ENCODE results near the gene NAV2.
"Not testable (repeated sequence)": the region's sequence is repeated elsewhere in the genome, so short reads cannot be mapped to it uniquely, and the experiment has no call there.

The NAV2 gene

DNA sequence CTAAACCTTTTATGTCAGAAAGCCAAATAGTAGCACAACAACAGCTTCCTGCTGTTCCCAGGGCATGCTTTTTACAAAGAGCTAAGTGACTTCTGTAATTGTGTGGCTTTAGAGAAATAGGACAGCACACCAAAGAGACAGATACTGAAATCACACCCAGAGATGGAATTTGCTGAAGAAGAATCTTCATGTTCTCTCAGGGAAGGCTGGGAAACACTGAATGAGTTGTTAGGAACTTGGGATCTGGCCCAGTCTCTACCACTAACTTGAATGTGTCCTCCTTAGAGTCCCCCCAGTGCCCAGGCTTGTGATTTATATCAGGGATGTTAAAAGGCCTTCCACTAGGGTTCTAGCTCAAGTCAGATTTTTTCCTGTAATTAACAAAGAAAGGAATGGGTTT is 272.5 kb downstream of the NAV2 start:
- no peak for DNase-seq

DNA sequence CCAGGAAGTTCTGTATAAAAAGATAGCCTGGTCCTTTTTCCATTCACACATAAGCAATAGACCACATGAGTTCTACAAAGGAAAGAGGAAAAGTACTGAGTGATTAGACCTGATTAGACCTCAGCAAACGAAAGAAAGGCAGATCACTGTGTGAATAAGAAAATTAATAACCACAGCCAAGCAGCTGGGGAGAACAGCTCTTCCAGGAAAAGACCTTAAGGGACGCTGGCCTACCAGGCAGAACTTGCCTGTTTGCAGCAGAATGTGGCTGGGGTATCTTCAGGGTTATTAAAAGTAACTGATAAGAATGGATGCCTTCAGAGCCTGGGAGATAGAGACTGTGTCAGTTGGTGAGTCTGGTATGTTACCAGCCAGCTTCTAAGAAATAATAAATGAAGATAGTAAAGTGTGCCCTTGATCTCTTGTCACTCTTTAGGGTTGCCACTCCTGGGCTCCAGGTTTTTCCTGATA is 274.7 kb downstream of the NAV2 start:
- DNase-seq: no peak

DNA sequence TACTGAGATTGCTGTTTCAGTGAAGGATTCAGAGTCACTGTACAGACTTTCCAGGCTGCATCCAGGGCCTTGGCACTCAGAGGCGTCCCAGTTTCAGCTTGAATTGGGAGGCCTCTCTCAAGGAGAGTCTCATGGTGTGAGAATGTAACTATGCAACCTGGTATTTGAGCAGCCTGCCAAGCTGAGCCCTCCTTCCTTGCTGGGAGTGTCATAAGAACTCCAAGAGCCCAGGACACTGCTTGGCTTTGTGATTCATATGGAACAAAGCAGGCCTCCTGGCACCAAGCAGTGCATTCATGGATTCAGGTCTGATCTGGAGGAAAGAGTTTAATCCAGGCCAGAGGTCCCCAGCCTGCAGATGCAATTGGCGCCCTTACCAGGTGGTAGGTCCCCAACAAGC is 276.0 kb downstream of the NAV2 start:
- DNase-seq: no peak

DNA sequence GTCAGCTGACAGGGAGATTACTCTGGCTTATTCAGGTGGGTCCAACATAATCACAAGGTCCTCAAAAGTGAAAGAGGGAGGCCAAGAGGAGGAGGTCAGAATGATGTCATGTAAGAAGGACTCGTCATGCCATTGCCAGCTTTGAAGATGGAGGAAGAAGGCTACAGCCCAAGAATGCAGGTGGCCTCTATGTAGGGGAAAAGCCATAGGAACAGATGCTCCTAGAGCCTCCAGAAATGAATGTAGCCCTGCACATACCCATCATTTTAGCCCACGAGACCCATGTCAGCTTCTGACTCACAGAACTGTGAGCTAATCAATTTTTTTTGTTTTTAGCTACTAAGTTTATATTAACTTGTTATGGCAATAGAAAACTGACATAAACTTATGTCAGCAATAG is 276.6 kb downstream of the NAV2 start:
- DNase-seq: no peak

DNA sequence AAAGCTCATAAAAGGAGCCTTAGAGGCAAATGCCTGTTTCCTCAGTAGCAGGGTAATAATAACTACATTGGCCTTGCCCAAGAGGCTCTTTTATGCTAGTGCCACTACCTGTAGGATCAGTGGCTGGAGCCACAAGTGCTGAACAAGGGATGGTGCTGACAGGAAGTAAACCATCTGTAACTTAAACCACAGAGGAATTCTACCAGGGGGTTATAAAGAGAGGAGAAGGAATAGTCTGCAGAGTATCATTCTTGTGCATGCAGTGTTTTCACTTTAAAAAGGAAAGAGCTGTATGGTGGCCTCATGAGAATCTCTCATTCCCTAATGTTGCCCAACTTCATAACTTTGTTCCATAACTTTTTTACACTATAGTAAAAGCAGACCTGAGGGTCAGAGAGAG is 279.5 kb downstream of the NAV2 start:
- no peak for DNase-seq

DNA sequence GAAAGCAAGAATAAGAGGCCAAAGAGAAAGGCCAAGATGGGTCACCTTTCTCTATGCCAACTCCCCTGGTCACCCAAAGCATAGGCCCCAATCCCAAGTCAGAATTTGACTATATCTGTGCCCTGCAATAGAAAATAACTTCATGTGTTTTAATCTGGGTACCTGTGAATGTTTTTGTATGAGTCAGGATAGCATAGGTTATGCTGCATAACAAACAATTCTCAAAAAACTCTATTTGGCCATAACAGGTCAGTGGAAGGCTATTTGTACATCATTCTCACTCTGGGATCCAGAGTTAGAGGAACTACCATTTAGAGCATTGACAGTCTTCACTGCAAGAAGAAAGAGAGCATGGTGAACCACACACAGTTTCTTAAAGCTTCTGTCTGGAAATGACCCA is 280.4 kb downstream of the NAV2 start:
- no peak for DNase-seq

DNA sequence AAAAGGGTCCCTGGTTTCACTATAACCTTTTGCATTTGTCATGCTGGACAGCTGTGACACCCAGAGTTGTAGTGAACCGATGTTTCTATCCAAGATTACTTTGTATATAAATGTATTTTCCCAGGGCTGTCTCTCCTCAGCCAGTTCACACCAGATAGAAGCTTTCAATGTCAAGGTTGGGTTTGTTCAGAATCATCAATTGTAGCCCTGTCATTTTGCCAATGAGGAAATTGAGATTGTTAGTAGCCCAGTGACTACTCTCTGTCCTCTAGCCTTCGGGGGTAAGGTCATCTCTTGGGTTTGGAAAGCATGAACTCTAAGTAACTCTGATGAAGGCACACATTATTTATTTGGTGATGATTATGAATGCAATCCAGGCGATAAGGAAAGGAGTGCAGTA is 282.0 kb downstream of the NAV2 start:
- no peak for DNase-seq

DNA sequence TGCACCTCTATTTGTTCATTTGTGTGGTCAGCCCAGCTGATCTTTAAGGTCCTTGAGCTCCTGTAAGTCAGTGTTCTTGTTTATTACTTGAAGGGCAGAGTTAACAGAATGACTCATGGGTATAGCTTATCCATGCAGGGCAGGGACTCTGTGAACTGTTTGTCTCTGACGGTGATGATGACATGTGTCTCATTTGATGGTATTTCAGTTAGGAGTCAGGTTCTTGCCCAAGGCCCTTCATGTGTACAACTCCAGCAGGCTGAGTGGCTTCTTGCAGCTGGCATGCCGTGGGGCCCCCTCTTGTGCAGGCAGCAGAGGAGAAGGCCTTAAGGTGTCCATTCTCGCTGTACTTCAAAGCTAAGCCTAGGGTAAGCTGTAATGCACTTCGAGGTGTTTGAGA is 282.5 kb downstream of the NAV2 start:
- DNase-seq: no peak

DNA sequence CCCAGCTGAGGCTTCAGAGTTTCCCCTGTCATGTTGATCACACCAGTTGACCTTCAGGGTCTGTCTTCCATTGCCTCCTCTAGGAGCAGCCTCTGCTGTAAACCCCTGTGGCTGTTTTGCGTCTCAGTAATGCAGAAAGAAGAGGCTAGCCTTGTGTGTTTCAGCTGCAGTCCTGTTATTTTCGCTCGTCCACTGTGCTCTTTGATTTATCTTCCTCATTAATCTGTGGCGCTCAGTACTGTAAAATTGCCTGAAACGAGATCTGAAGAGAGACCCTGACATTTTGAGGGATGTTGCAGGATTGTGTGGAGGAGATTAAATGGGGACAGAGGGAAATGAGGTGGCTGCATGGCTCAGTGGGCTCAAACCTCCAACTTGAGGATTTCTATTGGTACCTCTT is 283.9 kb downstream of the NAV2 start:
- no peak for DNase-seq

DNA sequence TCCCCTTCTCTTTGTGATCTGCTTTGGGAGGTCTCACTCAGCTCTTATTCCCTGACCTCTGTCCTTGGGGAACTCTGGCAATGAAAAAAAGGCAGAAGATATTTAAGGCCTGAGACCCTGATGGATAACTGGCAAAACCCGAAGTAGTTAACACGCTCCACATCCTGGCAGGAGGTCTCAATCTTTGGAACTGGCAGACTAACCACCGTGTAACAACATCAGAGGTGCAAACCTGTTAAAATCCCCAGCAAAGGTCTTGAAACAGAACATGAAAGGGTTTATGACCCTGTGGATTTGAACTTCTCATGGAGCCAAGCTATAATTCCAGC is 287.3 kb downstream of the NAV2 start:
- DNase-seq: no peak

DNA sequence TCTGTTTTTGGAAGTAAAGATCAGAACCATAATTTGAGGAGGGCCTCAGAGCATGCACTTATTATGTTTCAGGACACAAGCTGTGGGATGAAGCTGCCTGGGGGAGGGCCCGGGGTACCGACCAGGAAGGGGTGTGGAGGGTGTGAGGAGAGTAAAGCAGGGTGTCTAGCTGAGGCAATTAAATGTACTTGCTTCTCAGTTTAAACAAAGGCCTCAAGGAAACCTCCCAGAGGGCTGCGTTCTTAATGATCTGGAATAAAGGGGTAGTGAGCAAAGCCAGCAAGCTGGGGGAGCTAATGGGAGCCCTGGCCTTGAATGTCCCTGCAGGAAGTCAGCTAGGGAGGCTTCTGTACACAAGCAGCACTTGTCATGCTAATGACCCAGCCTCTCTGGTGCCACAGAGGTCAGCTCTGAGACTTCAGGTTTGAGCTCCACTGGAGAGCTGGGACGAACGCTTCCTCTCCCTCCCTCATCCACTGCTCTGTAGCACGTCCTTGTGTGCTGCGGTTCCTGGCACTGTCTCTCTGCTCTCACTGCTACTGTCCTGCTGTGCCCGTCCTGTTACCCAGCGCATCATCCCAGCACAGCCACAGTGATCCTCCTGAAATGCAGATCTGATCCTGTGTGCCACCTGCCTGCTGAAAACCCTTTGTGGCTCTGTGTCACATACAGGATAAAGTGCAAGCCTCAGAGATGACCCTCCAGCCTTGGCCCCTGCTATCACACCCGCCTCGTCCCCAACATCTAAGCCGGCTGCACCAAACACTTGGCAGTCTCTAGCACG is 287.9 kb downstream of the NAV2 start:
- no peak for DNase-seq

DNA sequence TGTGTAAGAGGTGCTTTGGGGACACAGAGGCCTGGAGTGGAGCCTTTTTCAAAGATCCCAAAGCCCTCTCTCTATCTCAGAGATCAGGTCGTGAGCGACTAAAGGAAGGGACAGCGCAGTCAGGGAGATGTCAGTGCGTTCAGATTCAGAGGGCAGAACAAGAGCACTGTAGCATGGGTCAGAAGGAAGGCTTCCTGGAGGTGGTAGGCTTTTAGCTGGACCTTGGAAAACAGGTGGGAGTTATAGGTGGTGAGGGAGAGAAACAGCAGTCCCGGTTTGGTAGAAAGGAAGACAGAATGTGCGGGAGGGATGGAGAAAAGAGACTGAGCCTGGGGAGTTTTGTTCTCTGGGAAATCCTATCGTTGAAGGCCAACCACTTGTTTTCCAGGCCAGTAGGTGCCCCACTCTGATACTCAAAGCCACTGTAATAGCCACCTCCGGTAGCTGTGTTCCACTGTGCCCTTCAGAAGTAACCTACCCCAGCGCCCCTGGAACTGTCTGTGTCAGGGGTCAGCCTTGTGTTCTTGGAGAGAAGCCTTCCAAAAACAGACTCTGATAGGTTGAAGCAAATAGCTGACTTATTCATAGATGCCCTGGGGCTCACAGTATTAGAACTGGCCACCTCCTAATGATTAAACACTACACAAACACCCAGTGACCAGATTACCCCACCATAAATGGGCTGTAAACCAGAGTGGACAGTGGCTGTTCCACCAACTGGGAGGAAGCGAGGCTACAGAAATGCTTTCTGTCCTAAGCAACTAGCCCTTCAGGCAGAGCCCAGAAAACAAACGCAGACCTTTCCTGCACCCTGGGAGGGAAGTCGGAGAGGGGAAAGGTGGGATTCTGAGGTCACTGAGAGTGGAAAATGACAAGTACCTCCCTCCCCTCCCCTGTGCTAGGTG is 289.9 kb downstream of the NAV2 start:
- DNase-seq: no peak

DNA sequence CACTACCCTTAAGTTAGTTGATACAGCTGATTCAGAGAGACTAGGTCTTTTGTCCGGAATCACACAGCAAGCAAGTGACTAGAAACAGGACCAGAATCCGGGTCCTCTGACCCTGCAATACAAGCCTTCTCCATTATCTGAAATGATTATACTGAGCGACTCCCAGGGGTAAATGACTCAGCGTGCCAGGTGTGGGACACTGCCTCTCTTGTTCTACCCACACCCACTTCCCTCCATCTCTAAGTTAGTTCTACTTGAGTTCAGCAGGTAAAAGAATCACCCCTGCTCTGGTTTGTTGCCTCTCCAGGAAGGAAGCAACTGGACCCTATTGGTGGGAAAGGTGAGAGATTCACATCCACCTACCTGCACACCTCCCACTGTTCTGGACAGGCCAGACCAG is 290.7 kb downstream of the NAV2 start:
- DNase-seq: no peak

DNA sequence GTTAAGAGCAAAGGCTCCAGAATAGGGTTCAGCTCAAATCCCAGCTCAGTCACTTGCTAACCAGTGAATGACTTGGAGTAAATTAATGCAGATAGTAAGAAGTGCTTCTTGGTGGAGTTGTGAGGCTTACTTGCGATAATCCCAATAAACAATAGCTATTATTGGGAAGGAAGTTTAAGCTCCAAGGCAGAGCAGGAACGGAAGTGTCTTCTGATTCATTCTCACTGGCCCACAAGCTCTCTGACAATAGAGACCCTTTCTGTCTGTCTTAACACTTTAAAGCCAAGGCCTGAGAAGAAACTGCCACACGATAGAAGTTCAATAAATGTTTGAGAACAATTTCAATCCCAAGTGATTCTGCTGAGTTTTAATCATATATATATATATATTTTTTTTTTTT is 292.2 kb downstream of the NAV2 start:
- DNase-seq: no peak

DNA sequence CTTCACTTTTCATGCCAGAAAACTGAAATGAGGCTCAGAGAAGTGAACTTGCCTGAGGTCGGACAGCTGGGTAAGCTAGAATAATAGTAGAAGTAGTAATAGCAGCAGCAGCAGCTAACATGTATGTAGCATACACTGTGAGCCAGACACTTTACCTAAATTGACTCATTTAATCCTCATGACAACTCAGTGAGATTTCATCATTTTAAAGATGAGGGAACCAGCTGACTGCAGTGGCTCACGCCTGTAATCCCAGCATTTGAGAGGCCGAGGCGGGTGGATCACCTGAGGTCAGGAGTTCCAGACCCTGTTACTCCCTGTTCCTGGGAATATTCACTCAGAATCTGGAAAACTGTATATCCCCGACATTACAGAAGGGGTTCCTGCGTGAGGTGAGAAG is 293.1 kb downstream of the NAV2 start:
- DNase-seq: no peak

DNA sequence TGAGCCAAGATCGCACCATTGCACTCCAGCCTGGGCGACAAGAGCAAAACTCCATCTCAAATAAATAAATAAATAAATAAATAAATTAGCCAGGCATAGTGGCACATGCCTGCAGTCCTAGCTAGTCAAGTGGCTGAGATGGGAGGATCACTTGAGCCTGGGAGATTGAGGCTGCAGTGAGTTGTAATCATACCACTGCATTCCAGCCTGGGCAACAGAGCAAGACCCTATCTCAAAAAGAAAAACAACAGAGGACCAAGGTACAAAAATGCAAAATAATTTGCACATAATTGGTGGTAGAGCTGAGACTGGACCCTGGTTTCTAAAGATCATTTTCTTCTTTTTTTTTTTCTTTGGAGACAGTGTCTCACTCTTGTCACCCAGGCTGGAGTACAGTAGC is 294.0 kb downstream of the NAV2 start:
- DNase-seq: not testable (repeated sequence)

DNA sequence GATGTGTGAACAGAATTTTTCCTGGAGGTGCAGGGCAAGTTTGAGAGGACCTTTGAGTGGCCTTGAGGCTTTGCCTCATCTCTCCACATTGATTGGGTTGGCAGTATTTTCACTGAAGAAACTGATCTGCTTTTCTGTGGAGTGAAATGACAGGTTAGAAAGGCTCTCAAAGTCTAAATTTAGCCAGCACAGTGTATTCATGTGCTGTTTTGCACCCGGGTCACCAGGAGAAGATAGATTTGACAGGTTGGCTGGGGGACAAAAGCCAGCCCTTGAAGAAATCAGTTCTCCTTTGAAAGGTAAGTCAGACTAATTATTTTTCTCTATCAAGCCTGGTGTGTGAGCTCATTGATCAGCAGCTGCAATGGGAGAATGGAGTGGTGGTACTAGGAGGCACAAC is 294.7 kb downstream of the NAV2 start:
- DNase-seq: no peak

DNA sequence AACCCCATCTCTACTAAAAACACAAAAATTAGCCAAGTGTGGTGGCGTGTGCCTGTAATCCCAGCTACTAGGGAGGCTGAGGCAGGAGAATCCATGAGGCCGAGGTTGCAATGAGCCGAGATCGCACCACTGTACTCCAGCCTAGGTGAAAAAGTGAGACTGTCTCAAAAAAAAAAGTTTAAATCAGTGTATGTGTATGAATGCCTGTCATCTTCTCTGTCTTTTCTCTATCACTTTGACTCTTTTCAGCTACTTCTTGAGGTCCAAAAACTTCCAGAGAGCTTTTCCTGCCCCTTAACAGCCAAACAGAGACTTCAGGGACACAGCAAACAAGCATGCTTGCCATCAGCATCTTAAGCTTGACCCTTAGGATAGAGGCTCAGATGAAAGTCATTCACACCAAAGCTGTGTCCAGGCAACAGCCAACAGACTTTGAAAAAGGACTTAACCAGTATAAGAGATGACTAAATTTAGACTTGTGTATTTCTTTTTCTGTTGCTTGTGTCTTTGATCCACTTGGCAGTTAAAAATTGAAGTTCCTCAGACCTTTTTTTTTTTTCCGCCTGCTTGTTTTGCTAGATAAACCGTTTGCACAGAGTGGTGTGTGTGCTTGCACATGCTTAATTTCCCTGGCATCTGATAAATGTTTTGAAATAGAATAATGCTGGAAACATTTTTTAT is 295.7 kb downstream of the NAV2 start:
- no peak for DNase-seq

DNA sequence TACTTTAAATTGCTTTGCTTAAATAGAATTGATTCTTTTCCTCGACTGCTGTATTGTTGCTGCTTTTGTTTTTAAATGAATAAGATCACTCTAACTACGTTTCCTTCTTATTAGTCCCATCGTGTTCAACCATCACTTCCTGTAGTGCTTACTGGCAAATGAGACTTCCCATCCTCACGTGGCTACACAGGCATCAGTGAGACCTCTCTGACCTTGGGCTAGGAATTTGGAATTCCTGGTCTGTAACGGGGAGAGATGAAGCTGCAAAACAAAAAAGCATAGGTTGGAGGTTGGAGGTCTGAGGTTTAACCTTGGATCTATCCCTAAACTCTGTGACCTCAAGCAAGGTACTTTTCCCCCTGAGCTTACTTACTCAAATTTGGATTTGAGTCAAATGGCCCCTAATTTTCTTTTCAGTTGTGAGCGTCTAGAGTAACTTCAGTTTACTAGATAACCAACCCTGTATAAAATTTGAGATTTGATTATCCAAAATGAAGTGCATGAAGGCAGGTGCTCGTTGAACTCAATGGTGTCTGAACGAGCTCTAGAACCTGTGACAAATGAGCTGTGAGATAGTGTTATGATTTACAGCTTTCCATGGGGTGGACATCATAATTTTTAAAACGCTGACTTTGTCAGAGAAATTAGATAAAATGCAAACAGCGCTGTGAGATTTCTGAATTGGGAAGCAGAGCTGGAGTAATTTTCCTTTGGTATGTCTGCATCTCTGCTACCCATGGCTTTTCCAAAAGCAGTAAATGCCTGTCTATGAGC is 296.4 kb downstream of the NAV2 start:
- no peak for DNase-seq

DNA sequence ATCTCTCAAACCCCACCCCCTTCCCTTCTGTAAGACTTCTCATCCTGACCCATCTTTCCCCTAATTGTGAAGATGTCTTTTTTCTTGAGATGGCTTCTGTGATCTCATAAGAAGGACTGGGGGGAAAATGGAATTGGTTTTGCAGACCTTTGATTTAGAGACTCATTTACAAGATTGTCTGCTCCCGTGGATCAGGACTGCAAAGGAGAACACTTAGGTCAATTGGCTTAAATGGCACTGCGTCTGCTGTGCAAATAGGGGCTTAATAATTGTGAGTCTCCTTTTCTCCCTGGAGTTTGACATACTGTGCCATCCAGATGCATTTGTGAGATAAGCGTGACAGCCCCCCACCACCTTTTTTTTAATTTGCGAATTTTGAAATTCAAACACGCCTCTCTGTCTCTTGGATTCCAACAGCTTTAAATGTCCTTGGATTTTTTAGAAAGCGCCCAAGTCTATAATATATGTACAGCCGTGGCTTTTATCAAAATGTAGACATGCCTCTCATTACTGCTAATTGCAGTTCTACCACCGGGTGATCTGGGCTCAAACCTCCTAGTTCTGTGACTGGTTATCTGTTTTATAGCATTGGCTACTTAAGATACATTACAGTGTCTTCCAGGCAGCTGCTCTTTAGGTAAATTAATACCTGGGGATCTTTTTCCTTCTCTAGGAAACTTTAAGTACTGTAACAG is 297.7 kb downstream of the NAV2 start:
- no peak for DNase-seq

DNA sequence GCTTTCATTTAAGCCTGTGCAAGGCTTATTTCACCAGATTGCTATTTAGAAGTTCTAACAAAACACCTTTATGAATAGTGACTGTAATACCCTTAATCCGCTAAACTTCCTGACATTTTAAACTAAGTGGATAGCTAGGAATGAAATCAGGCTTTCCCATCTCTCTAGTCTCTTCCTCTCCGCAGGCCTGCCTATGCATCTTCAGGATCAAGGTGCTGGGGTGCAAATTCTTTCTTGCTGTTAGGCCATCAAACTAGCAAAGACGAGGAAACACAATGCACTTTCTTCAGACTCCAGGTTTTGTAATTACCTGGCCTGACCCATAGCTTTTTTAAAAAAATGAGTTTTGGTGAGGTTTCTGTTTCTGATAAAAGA is 298.2 kb downstream of the NAV2 start:
- no peak for DNase-seq

DNA sequence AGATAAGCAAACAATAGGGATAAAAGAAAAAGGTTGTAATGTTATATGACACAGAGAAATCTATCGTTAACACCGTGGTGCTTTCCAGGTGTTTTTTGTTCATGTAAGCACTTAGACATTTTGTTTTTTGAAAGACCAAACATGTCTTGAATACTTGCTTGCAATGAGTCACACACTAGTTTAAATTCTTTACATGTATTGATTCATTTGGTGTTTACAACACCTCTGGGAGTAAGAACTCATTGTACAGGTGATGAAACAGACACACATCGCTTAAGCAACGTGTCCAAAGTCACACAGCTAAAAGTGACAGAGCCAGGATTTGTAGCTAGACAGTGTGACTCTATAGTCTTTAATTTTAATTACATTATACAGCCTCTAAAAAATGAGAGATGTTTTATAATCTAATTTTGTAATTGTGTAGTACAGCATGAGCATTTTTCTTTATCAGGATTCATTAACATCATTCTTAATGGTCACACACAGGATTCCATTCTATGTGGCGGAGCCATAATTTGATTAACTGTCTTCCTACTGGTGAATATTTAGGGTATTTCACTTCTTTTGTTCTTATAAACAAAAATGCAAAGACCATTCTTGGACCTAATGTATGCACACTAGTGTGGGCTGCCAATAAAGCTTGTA is 298.8 kb downstream of the NAV2 start:
- DNase-seq: no peak

All from SIG-M5 (cell line).